Upper lobe of left lung (tissue), 4 donors: ENCODE measurements around the gene TMEM101.

Experiments used
- CTCF ChIP-seq, 6 experiments: fragments of 450-650 bp in 4 of 6; fragments of 200-600 bp in 2 of 6; sonication (generic) in 2 of 6; IDR thresholded peaks; one replicate each; pipeline ENCODE4 v1.5.1; 2016 to 2019; ENCODE audit warnings: antibody characterized with exemption in 6 of 6
- POLR2A ChIP-seq, 4 donors: fragments of 450-650 bp; IDR thresholded peaks; one replicate each; pipeline ENCODE4 v1.5.1; 2016 to 2017; ENCODE audit warnings: antibody characterized with exemption in 4 of 4, mild to moderate bottlenecking in 2 of 4

- TF ChIP-seq CTCF (IDR thresholded peaks at IDR 0.05) (peak in 3 of 6 experiments; percentile 26 to 35 (median 27)), POLR2A (IDR thresholded peaks at IDR 0.05) (no peak)
Observed at GRCh38 chr17:43983515-43984411, 31.0 kb downstream of the TMEM101 start.
